Erythroblast (primary cell): ENCODE results near the gene SPATA12.

Experiments used
- GATA1 ChIP-seq: IDR thresholded peaks from 2 replicates; pipeline ENCODE4 v1.6.1; 2011; ENCODE audit warnings: low read depth, mild to moderate bottlenecking, control low read depth, low read length, moderate library complexity
- POLR2A ChIP-seq: IDR thresholded peaks from 2 replicates; pipeline ENCODE4 v1.6.1; 2011; ENCODE audit warnings: mild to moderate bottlenecking, low read length

- TF ChIP-seq POLR2A, result no peak
- no peak for TF ChIP-seq GATA1
Measured at GRCh38 chr3:57100046-57100695, 39.7 kb downstream of the SPATA12 start.
